Measurements from ENCODE around the gene MAPRE2. TPM values are rescaled to one million over a fixed set of nuclear protein-coding genes. Genes with fewer than 3 reads are reported as not detected.

The MAPRE2 gene
- total RNA-seq, 2 donors from 2014 or later = 25.5 to 32.2 TPM

DNA sequence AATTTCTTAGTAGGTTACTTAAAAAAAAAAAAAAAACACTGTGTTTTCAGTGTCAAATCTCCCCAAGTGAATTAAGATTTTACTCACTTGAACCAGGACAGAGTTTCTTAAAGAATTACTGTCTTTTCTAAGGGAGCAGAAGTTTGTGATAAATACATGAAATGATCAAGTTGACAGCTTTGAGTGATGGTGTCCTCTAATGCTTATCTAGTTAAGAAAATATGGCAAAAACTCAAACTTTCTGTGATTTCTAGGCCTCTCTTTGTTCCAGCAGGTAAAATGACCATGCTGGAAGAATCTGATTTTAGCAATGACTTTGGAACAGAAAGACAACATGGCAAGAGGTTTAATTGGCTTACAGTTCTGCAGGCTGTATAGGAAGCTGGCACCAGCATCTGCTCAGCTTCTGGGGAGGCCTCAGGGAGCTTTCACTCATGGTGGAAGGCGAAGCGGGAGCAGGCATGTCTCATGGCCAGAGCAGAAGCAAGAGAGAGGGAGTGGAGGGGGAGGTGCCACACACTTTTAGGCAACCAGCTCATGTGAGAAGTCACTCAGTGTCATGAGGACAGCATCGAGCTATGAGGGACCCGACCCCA is 6.6 kb downstream of the MAPRE2 start:
- Histone ChIP-seq H3K4me1 (no peaks in the 10 kb centered on the region), H3K4me3 (no peak overlapping the region), H3K27me3 (no peaks in the 10 kb centered on the region), H3K9me3 (no peaks in the 10 kb centered on the region), H3K27ac (no peak overlapping the region), H3K36me3 (no peaks in the 10 kb centered on the region), H3K9ac (ENCODE audit: low read depth in 2 of 2, low read length in 2 of 2) (no peak overlapping the region)
- TF ChIP-seq, protein P1, sequence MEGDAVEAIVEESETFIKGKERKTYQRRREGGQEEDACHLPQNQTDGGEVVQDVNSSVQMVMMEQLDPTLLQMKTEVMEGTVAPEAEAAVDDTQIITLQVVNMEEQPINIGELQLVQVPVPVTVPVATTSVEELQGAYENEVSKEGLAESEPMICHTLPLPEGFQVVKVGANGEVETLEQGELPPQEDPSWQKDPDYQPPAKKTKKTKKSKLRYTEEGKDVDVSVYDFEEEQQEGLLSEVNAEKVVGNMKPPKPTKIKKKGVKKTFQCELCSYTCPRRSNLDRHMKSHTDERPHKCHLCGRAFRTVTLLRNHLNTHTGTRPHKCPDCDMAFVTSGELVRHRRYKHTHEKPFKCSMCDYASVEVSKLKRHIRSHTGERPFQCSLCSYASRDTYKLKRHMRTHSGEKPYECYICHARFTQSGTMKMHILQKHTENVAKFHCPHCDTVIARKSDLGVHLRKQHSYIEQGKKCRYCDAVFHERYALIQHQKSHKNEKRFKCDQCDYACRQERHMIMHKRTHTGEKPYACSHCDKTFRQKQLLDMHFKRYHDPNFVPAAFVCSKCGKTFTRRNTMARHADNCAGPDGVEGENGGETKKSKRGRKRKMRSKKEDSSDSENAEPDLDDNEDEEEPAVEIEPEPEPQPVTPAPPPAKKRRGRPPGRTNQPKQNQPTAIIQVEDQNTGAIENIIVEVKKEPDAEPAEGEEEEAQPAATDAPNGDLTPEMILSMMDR (IDR thresholded peaks at IDR 0.05) = no peak
- no peak for DNase-seq
- intact Hi-C loops (cut with DNase I) = no loop called here

DNA sequence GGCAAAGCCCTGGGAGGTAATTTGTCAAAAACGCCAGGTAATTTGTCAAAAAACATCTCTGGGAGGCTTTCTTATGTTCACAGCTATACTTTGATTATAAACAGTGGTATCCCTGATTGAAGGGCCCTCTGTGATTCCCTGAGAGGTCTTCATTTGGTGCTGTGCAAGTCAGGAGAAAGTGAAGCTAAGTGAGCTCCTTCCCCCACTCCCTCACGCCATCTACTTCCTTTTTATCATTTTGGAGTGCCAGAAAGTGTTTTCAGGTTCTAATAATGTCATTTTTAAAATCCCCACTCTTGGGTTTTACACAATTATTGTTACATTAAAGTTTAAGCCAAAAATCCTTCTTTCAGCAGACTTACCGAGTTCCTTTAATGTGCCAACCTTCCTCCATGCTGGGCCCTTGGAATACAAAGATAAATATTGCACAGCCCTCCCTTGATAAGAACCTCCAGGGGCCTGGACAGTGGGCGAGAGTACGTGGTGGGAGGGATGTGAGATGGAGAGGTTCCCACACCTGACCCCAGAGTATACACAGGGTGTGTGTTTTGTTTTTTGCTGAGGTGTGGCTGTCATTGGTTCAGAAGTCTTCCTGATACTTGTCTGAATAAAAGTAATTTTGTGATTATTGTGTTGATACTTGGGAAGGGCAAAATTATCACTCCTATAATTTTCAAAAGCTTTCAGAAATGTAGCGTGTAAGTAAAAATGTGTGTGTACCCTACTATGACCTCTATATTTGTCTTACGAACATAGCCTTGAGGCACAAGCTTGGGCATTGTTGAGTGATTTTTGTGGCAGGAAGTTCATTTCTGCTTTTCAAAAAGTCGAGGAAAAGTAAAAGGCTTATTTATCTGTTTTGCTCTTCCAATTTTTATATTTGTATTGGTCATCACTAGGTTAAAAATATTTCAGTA is 8.2 kb downstream of the MAPRE2 start:
- Histone ChIP-seq H3K9me3 (no peaks in the 10 kb centered on the region), H3K27me3 (no peaks in the 10 kb centered on the region), H3K4me3 (no peak overlapping the region), H3K4me1 (no peaks in the 10 kb centered on the region), H3K36me3 (no peaks in the 10 kb centered on the region), H3K27ac (no peak overlapping the region), H3K9ac (ENCODE audit: low read depth in 2 of 2, low read length in 2 of 2) (no peak overlapping the region)
- intact Hi-C loops (cut with DNase I) = no loop called here
- no peak for DNase-seq
- TF ChIP-seq, protein P1 (IDR thresholded peaks at IDR 0.05) = no peak

DNA sequence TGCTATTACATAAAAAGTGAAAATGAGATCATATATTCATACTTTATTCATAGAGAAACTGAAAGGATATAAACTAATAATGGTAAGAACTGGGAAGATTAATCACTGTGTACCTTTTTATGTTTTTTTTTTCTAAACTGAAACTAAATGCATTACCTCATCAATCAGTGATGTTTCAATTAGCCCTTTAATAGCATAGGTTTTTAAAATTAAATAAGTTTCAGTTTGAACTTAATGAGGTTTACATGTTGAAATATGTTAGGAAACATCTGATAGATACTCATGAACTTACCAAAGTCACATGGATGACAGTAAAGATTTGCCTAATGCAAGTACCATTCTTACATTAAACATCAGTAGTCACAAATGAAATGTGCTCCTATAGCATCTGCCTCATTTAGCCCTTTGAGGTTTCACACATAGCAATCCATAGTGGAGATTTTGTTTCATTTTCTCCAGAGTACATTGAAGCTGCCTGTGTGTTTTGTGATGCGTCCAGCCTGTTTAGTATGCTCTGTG is 8.9 kb downstream of the MAPRE2 start:
- H3K4me1 ChIP-seq = no peaks in the 10 kb centered on the region
- no peak overlapping the region for H3K27ac ChIP-seq
- TF ChIP-seq, protein P1 (IDR thresholded peaks at IDR 0.05) = no peak
- no peak overlapping the region for H3K4me3 ChIP-seq
- intact Hi-C loops (cut with DNase I) = no loop called here
- H3K9me3 ChIP-seq = no peaks in the 10 kb centered on the region
- DNase-seq = no peak
- H3K9ac ChIP-seq (ENCODE audit: low read depth in 2 of 2, low read length in 2 of 2) = no peak overlapping the region
- no peaks in the 10 kb centered on the region for H3K27me3 ChIP-seq
- H3K36me3 ChIP-seq = no peaks in the 10 kb centered on the region

DNA sequence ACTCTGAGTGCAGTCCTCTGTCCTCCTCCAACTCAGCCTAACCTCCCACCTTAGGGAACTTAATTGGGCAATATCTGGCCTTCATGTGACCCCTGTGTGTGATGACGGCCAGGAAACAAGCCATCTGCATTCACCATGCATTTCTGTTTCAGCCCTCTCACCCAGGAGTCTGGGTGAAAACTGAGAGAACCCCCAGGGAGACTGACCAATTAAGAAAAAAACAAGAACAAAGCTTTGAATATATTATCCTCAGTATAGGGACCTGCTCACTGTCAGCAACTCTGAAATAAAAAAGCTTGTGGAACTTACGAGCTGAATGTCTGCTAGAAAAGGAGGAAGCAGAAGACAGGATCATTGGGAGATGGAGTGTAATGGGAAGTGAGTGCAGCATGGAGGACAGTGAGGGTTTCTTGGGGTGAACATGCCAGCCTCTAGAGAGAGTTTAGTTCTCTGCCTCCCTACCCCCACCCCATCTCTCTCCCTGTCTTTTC is 9.5 kb downstream of the MAPRE2 start:
- no peak overlapping the region for H3K27ac ChIP-seq
- no peaks in the 10 kb centered on the region for H3K4me1 ChIP-seq
- no peak overlapping the region for H3K9ac ChIP-seq (ENCODE audit: low read depth in 2 of 2, low read length in 2 of 2)
- H3K27me3 ChIP-seq = no peaks in the 10 kb centered on the region
- H3K4me3 ChIP-seq = no peak overlapping the region
- TF ChIP-seq, protein P1 (IDR thresholded peaks at IDR 0.05) = no peak
- intact Hi-C loops (cut with DNase I) = no loop called here
- no peaks in the 10 kb centered on the region for H3K36me3 ChIP-seq
- no peaks in the 10 kb centered on the region for H3K9me3 ChIP-seq
- no peak for DNase-seq

DNA sequence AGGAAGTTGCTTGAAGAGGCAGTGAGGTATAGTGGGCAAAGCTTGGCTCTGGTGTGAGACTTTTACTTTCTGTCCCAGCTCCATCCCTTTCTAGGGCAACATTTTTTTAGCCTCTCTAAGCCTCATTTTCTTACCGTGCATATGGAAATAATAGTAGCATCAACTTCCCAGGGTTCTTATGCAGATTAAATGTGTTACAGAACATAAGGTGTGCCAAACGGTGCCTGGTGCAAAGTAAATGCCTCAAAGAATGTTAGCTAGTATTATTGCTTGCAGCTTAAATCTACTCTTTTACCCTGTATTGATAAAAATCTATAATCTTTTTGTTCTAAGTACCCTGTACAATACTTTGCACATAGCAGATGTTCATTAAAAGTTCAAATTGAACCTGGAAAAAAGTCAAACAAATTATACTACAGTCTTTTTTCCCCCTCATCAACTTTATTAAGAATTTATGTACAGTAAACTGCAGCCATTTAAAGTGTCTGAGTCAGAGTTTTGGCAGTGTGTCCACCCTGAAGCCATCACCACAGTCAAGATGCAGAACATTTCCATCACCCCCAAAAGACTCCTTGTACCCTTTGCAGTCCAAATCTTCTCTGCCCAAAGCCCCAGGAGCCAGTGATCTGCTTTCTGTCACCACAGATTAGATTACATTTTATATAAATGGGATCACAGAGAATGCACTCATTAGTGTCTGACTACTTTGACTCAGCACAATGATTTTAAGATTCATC is 10.6 kb downstream of the MAPRE2 start:
- H3K27ac ChIP-seq = no peak overlapping the region
- intact Hi-C loops (cut with DNase I) = no loop called here

More for the DNA sequence above, 10.6 kb downstream of the MAPRE2 start:
- Histone ChIP-seq H3K4me3 (no peak overlapping the region), H3K9ac (ENCODE audit: low read depth in 2 of 2, low read length in 2 of 2) (no peak overlapping the region), H3K4me1 (no peaks in the 10 kb centered on the region), H3K9me3 (no peaks in the 10 kb centered on the region), H3K27me3 (no peaks in the 10 kb centered on the region), H3K36me3 (no peaks in the 10 kb centered on the region)
- DNase-seq = no peak
- TF ChIP-seq, protein P1 (IDR thresholded peaks at IDR 0.05) = no peak
